GM21360 (cell line): ENCODE data around the gene ARL16.
"Not testable (repeated sequence)": the region's sequence is repeated elsewhere in the genome, so short reads cannot be mapped to it uniquely, and the experiment has no call there.

Source experiments
- ATAC-seq: cut with Tn5 transposase; IDR thresholded peaks from one replicate; pipeline ENCODE4 v1.9.1; 2021; ENCODE audit warnings: mild to moderate bottlenecking, moderate library complexity; ENCODE audit not compliant: unreplicated experiment

The ARL16 gene

GRCh38 chr17:81696218-81696941 is 12.8 kb upstream of the ARL16 start:
- ATAC-seq, result no peak

- no peak for ATAC-seq
These were observed 12.2 kb upstream of the ARL16 start for GRCh38 chr17:81695801-81696200.

GRCh38 chr17:81695211-81695610 is 11.6 kb upstream of the ARL16 start:
- ATAC-seq, result no peak

DNA sequence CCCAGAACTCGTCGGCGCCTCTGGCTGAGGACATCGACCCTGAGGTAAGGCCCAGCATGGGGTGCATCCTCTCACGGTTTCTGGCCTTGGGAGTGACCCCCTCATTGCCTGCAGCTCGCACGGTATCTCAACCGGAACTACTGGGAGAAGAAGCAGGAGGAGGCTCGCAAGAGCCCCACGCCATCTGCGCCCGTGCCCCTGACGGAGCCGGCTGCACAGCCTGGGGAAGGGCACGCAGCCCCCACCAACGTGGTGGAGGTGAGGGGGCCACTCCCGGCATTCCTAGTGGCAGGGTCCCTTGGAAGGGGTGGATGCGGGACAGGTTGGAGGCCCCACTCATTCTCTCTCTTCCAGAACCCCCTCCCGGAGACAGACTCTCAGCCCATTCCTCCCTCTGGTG is 11.2 kb upstream of the ARL16 start:
- ATAC-seq, result no peak

DNA sequence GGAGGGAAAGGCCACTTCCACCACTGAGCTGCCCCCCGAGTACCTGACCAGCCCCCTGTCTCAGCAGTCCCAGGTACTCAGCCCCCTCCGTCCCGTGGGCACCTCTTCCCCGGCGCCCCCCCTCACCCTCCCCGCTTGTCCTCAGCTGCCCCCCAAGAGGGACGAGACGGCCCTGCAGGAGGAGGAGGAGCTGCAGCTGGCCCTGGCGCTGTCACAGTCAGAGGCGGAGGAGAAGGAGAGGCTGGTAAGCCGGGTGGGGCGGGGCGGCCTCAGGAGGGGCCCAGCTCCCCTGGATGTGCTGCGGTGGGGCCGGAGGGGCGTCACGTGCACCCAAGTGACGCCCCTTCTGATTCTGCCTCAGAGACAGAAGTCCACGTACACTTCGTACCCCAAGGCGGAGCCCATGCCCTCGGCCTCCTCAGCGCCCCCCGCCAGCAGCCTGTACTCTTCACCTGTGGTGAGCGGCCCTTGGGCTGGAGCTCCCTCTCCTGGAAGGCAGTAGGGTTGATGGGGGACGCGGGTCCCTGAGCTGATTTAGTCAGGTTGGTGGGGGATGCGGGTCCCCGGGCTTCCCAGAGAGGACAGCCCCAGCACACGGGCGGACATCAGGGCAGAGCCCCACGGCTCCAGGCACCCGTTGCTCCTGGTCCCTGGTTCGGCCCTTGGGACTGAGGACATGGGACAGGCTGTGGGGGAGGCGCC is 10.1 kb upstream of the ARL16 start:
- ATAC-seq, result no peak

- no peak for ATAC-seq
These were observed 8.0 kb upstream of the ARL16 start for GRCh38 chr17:81691608-81692007.

- ATAC-seq, result no peak
These were observed 7.6 kb upstream of the ARL16 start for GRCh38 chr17:81691196-81691595.

GRCh38 chr17:81690549-81690948 is 7.0 kb upstream of the ARL16 start:
- no peak for ATAC-seq

- ATAC-seq, result no peak
These were observed 6.5 kb upstream of the ARL16 start for GRCh38 chr17:81690066-81690465.

DNA sequence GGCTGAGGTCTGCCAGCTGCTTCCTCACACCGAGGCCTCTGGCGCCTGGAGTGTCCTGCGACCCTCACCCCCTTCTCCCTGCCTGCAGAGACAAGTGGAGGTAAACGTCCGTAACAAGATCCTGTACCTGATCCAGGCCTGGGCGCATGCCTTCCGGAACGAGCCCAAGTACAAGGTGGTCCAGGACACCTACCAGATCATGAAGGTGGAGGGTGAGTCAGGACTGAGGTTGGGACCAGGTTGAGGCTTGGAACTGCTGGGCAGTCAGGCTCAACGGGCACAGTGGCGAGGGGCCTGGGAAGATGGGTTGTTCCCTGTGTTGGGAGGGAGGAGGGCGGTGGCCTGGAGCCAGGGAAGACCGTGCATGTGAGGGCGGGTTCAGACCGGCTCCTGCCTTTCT is 5.0 kb upstream of the ARL16 start:
- no peak for ATAC-seq

DNA sequence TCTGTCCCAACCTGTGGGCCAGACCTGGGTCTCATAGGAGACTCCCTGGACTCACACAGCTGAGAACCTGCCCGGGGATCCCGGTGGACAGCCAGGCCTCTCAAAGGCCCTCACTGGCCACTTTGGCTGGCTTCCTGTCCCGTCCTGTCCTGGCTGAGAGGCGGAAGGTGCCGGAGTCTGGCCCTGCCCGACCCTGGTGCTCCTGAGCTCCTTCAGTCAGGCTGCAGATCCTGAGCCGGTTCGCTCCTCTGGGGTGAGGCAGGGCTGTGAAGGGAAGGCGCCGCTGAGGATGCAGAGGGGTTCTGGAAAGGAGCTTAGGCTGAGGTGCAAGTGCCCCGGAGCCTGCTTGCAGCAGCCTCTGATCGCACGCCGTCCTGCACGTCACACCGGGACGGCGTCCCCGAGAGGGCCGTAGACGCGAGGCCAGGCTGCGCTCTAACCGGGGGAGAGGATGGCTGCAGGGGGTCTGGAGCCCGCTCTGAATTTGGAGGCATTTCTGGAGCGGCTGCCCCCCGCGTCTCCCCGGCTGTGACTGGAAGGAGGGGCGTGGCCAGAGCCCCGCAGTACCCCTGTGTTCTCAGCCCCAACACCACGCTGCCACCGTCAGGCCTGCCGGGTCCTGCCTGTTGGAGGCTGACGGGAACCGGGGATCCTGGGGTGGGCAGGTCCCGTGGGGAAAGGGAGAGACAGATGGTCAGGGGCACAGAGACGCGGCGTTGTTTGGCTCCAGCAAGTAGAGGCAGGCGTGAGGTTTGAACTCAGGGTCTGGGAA is 4.4 kb upstream of the ARL16 start:
- ATAC-seq, result no peak

DNA sequence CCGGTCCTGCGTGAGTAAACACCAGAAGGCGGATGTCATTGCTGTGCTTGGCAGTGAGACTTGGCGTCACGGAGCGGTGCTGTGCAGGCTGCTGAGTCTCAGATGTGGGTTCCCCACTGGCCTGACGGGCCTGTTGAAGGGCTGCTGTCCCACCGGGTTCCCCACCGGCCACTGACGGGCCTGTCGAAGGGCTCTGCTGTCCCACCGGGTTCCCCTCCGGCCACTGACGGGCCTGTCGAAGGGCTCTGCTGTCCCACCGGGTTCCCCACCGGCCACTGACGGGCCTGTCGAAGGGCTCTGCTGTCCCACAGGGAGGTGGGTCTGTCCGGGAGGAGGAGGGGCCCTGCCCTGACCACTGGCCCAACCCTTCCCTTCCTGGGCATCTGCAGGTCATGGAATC is 3.0 kb upstream of the ARL16 start:
- no peak for ATAC-seq

DNA sequence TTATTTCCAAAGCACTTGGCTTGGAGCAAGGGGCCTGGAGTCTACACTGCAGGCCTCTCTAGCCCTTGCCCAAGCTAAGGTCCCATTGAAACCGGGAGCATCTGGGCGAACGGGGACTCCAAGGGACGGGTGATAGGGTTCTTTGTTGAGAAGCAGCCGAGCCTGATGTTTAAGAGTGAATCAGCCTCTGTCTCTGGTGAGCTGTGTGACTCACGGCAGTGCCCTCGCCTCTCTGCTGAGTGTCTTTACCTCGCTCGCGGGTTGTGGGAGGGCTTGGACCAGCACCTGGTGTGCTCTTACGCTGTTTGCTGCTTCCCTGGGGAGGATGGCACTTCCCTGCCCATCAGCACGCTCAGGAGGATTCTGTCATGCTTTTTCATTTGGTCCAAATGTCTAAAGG is 1.5 kb upstream of the ARL16 start:
- no peak for ATAC-seq

GRCh38 chr17:81684442-81684911 is 880 bp upstream of the ARL16 start:
- ATAC-seq, result peak; percentile 6

DNA sequence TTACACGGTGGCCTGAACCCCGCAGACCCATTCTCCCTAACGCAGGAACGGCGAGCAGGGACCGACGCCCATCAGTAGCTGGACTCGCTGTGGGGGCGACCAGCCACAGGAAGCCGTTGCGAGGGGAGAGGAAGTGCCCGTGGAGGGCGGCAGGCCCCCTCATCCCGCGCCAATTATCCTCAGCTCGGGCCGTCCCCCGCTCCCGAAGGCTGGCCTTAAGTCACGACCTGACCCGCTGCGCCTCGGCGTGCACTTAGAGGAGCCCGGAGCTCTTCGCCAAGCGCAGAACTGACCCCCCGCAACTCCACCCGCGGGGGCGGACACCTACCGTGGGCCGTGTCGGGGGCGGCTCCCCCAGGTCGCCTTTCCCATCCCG is 401 bp downstream of the ARL16 start:
- peak; percentile 20 for ATAC-seq

- ATAC-seq, result no peak
These were observed 911 bp downstream of the ARL16 start for GRCh38 chr17:81682565-81683207.

DNA sequence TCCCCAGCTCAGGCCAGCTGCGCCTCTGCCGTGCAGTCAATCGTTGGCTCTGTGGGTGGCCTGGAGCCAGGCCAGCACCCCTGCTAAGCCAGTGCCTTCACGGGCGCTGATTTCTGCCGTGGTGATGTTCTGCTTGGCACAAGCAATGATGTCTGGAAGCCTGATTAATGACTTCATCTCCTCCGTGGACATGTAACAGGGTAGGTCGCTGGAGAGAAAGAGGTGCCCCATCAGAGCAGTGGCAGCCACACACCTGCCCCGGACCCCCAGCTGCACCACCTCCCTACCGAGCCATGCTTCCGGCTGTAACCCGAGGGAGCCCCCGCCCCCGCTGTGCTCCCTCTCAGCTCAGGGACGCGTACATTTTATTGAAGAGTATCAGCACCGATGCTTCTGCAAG is 1.9 kb downstream of the ARL16 start:
- no peak for ATAC-seq

DNA sequence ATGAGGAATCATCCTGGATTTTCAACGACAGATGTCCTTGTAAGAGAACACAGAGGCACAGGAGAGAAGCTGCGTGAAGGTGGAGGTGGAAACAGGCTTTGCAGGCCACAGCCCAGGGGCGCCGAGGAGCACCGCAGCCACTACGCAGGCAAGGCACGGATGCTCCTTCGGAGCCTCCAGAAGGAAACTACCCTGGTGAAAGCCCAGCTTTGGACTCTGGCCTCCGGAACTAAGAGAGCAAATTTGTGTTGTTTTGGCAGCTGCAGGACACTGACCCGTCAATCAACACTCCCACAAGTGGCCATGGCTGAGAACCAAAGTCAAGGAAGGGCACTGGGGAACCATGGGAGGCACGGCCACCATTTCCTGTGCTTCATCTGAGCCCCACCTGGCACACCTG is 3.4 kb downstream of the ARL16 start:
- ATAC-seq, result no peak

DNA sequence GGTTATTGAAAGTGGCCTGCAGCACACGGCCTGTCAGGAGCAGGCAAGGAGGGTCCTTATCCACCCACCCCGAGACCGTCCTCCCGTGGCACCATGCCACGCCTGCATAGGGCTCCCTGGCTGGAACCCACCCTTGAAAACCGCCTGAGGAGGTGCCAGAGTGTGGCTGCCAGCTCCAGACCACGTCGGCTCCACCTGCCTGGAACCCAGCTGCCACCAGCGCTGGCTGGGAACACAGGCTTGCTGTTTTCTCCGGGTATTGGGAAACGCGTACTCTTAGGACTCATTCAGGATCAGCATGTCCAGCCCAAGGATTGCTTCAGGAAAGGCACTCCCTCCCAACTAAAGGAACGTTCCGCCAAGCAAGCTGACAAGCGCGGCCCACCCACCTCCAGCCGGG is 6.7 kb downstream of the ARL16 start:
- ATAC-seq, result no peak

- ATAC-seq, result not testable (repeated sequence)
These were observed 7.9 kb downstream of the ARL16 start for GRCh38 chr17:81675515-81676221.
